GM10847 (cell line): ENCODE measurements around the gene TNFRSF1A.

Source experiments
- POLR2A ChIP-seq: IDR thresholded peaks from 2 replicates; pipeline ENCODE4 v1.6.1; 2011; ENCODE audit not compliant: insufficient read length; ENCODE audit errors: extremely low read depth

Gene TNFRSF1A

GRCh38 chr12:6334940-6335450 lies 6.9 kb downstream of the TNFRSF1A start:
- TF ChIP-seq POLR2A: no peak

- no peak for TF ChIP-seq POLR2A
Observed at GRCh38 chr12:6334359-6334758, 7.5 kb downstream of the TNFRSF1A start.

GRCh38 chr12:6333566-6333965 lies 8.3 kb downstream of the TNFRSF1A start:
- TF ChIP-seq POLR2A: no peak

GRCh38 chr12:6333029-6333428 lies 8.8 kb downstream of the TNFRSF1A start:
- no peak for TF ChIP-seq POLR2A

GRCh38 chr12:6332459-6332858 lies 9.4 kb downstream of the TNFRSF1A start:
- TF ChIP-seq POLR2A: no peak

GRCh38 chr12:6330999-6331714 lies 10.7 kb downstream of the TNFRSF1A start:
- TF ChIP-seq POLR2A: no peak

- TF ChIP-seq POLR2A: no peak
Observed at GRCh38 chr12:6330192-6330591, 11.7 kb downstream of the TNFRSF1A start.

GRCh38 chr12:6329703-6330064 lies 12.2 kb downstream of the TNFRSF1A start:
- no peak for TF ChIP-seq POLR2A

GRCh38 chr12:6328945-6329702 lies 12.8 kb downstream of the TNFRSF1A start:
- TF ChIP-seq POLR2A: no peak

GRCh38 chr12:6328045-6328779 lies 13.7 kb downstream of the TNFRSF1A start:
- TF ChIP-seq POLR2A: no peak

- TF ChIP-seq POLR2A: no peak
Observed at GRCh38 chr12:6327229-6328041, 14.4 kb downstream of the TNFRSF1A start.

GRCh38 chr12:6326316-6327228 lies 15.3 kb downstream of the TNFRSF1A start:
- TF ChIP-seq POLR2A: no peak

GRCh38 chr12:6324936-6325750 lies 16.7 kb downstream of the TNFRSF1A start:
- TF ChIP-seq POLR2A: no peak
